Neuronal stem cell (in vitro differentiated cells): ENCODE measurements around the gene HPX.
"Not testable (repeated sequence)": the region's sequence is repeated elsewhere in the genome, so short reads cannot be mapped to it uniquely, and the experiment has no call there.

Source experiments
- DNase-seq: peaks from one replicate; pipeline ENCODE4 v3.0.0-alpha.2; 2013; ENCODE audit warnings: low spot score
- H2AFZ ChIP-seq: one replicate; pipeline ENCODE4 v1.6.1; 2013; ENCODE audit warnings: mild to moderate bottlenecking, low read length, inconsistent platforms
- H2AK5ac ChIP-seq: 2 replicates; pipeline ENCODE4 v1.6.1; 2013; ENCODE audit warnings: low read depth, mild to moderate bottlenecking, inconsistent platforms, low read length, moderate library complexity, mixed read lengths
- H2BK120ac ChIP-seq: 2 replicates; pipeline ENCODE4 v1.6.1; 2013; ENCODE audit warnings: low read depth, mild to moderate bottlenecking, inconsistent platforms, low read length, moderate library complexity, mixed read lengths
- H2BK12ac ChIP-seq: one replicate; pipeline ENCODE4 v1.6.1; 2013; ENCODE audit warnings: low read length, inconsistent platforms
- H2BK15ac ChIP-seq: 2 replicates; pipeline ENCODE4 v1.6.1; 2013; ENCODE audit warnings: mild to moderate bottlenecking, low read length, inconsistent platforms, mixed read lengths
- H2BK5ac ChIP-seq: one replicate; pipeline ENCODE4 v1.6.1; 2013; ENCODE audit warnings: inconsistent platforms, mild to moderate bottlenecking, low read length, moderate library complexity
- H3K14ac ChIP-seq: one replicate; pipeline ENCODE4 v1.6.1; 2013; ENCODE audit warnings: low read length, inconsistent platforms
- H3K18ac ChIP-seq: 2 replicates; pipeline ENCODE4 v1.6.1; 2013; ENCODE audit warnings: low read length, inconsistent platforms
- H3K23ac ChIP-seq: 2 replicates; pipeline ENCODE4 v1.6.1; 2013; ENCODE audit warnings: low read depth, mild to moderate bottlenecking, mixed read lengths, low read length, inconsistent platforms; ENCODE audit not compliant: poor library complexity
- H3K27ac ChIP-seq: replicated peaks from 3 replicates; pipeline ENCODE4 v1.5.1; 2013; ENCODE audit warnings: low read length, inconsistent platforms
- H3K27me3 ChIP-seq, 3 experiments: 2 replicates each; pipeline ENCODE4 v1.6.1; 2013; ENCODE audit warnings: low read length in 3 of 3, mild to moderate bottlenecking in 2 of 3, inconsistent platforms in 1 of 3, low read depth in 1 of 3, mixed read lengths in 1 of 3, moderate library complexity in 1 of 3; ENCODE audit not compliant: control insufficient read depth in 3 of 3, insufficient read depth in 3 of 3
- H3K36me3 ChIP-seq, 2 donors: replicated peaks in 1 of 2; 2 replicates each; pipeline ENCODE4 v1.6.1; 2013; ENCODE audit warnings: low read length in 2 of 2; ENCODE audit not compliant: control insufficient read depth in 2 of 2, insufficient read depth in 2 of 2
- H3K4ac ChIP-seq: 2 replicates; pipeline ENCODE4 v1.6.1; 2013; ENCODE audit warnings: inconsistent platforms, mild to moderate bottlenecking, low read length, moderate library complexity
- H3K4me1 ChIP-seq, 2 donors: 1 replicate in 1 of 2; 2 replicates in 1 of 2; pipeline ENCODE4 v1.6.1; 2013; ENCODE audit warnings: low read length in 2 of 2, low read depth in 1 of 2; ENCODE audit not compliant: control insufficient read depth in 2 of 2, insufficient read depth in 1 of 2
- H3K4me2 ChIP-seq: one replicate; pipeline ENCODE4 v1.6.1; 2013; ENCODE audit warnings: mild to moderate bottlenecking, low read length, inconsistent platforms; ENCODE audit not compliant: insufficient read depth, poor library complexity, severe bottlenecking
- H3K4me3 ChIP-seq, 2 donors: 2 replicates each; pipeline ENCODE4 v1.5.1; 2013; ENCODE audit warnings: low read length in 2 of 2, mild to moderate bottlenecking in 2 of 2, inconsistent platforms in 1 of 2, moderate library complexity in 1 of 2
- H3K79me1 ChIP-seq: one replicate; pipeline ENCODE4 v1.6.1; 2013; ENCODE audit warnings: low read depth, mild to moderate bottlenecking, inconsistent platforms, low read length, moderate library complexity
- H3K9ac ChIP-seq: one replicate; pipeline ENCODE4 v1.6.1; 2013; ENCODE audit warnings: mild to moderate bottlenecking, low read depth, low read length, inconsistent platforms; ENCODE audit not compliant: poor library complexity
- H3K9me3 ChIP-seq, 2 donors: replicated peaks in 1 of 2; 2 replicates each; pipeline versions ENCODE3 to v1.6.1; 2013; ENCODE audit warnings: low read length in 2 of 2, mild to moderate bottlenecking in 2 of 2, inconsistent platforms in 1 of 2, low read depth in 1 of 2, mixed read lengths in 1 of 2, moderate library complexity in 1 of 2; ENCODE audit not compliant: control insufficient read depth in 2 of 2, insufficient read depth in 1 of 2
- H4K8ac ChIP-seq: one replicate; pipeline ENCODE4 v1.6.1; 2013; ENCODE audit warnings: low read depth, mild to moderate bottlenecking, inconsistent platforms, low read length, moderate library complexity
- H4K91ac ChIP-seq: one replicate; pipeline ENCODE4 v1.6.1; 2013; ENCODE audit warnings: low read length, low read depth, mild to moderate bottlenecking, inconsistent platforms; ENCODE audit not compliant: poor library complexity
- WGBS, 2 donors: extraction: QIAGEN DNeasy Blood & Tissue Kit; methylation state at CpG; one replicate each; pipeline ENCODE4 v1.1.7; 2013; ENCODE audit warnings: missing lambda C conversion rate in 2 of 2, mixed read lengths in 1 of 2; ENCODE audit not compliant: insufficient read length in 2 of 2, insufficient replicate concordance in 1 of 2; ENCODE audit errors: extremely low coverage in 2 of 2; 5-methylcytosine and 5-hydroxymethylcytosine counted together

Gene HPX

DNA sequence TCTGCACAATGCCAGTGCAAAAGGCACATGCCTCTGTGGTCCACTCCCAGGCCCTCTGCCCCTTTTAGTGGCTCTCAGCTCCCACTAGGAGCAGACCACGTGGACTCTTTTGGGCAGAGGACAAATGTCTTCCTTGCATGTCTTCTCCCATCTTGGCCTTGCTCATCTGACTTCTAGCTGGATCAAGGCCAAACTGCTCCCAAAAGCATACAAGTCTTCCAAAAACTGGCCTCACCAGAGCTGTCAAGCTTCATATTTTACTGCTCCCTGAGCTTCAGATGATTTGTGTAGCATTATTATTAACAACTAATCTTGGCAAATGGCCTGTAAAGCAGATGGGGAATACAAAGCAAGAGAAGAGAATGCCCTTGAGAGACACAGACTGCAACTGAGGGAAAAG lies 43.6 kb downstream of the HPX start:
- H3K27ac ChIP-seq = no peak overlapping the region
- H3K18ac ChIP-seq = no peak overlapping the region
- no peak overlapping the region for H3K9ac ChIP-seq
- no peak overlapping the region for H2BK15ac ChIP-seq
- H3K79me1 ChIP-seq = peaks cover 3% of the 10 kb centered on the region
- no peak overlapping the region for H2BK5ac ChIP-seq
- no peak overlapping the region for H4K8ac ChIP-seq
- H3K4me2 ChIP-seq = no peak overlapping the region
- H2BK120ac ChIP-seq = no peak overlapping the region
- H3K23ac ChIP-seq = no peak overlapping the region
- no peak overlapping the region for H3K4ac ChIP-seq
- H4K91ac ChIP-seq = no peak overlapping the region
- H3K14ac ChIP-seq = no peak overlapping the region
- no peak overlapping the region for H2AK5ac ChIP-seq
- H3K4me1 ChIP-seq = peaks cover 0 to 17% of the 10 kb centered on the region in 2 donors
- no peak for DNase-seq
- H3K9me3 ChIP-seq = no peaks in the 10 kb centered on the region
- no peak overlapping the region for H2AFZ ChIP-seq
- H3K27me3 ChIP-seq = no peaks in the 10 kb centered on the region
- WGBS, 2 donors = no CpG with 5 or more reads among the region's 1 CpG
- H3K4me3 ChIP-seq = no peak overlapping the region
- H3K36me3 ChIP-seq = peaks cover 27 to 45% of the 10 kb centered on the region in 2 donors
- H2BK12ac ChIP-seq = no peak overlapping the region

DNA sequence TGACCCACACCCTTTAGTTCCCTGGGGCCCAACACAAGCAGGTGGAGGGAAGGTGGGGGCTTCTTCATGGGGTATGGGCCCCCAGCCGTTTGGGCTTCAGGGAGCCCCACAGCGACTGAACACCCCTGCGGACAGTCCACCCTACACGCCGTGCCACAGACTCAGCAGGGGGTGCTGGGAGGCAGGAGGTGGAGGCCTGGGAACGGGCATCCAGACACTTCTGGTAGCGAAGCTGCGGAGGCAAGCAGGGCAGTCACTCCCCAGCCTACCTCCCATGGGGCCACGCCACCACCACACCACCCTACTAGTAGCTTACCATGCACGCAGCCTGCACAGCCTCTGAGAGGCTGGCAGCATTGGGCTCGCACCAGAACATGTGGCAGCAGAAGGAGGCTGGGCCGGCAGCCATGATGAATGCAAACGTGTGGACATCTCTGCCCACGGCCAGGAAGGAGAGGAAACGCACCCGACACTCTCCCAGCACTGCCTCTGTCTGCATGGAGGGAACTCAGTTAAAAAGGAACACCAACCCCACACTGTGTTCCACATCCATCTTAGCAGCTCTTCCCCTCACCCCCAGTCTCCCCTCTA lies 45.2 kb downstream of the HPX start:
- no peak for DNase-seq
- Histone ChIP-seq H3K27ac (no peak overlapping the region), H3K79me1 (peaks cover 4% of the 10 kb centered on the region), H2AK5ac (no peak overlapping the region), H3K27me3 (no peaks in the 10 kb centered on the region), H3K14ac (no peak overlapping the region), H3K4me1 (peaks cover 6 to 21% of the 10 kb centered on the region in 2 donors), H2AFZ (no peak overlapping the region), H4K91ac (peak overlapping the region; percentile 34), H3K4ac (no peak overlapping the region), H3K4me2 (no peak overlapping the region), H3K9ac (peak overlapping the region; percentile 53), H3K4me3 (no peak overlapping the region), H3K9me3 (no peaks in the 10 kb centered on the region), H3K23ac (no peak overlapping the region), H3K18ac (no peak overlapping the region), H2BK5ac (no peak overlapping the region), H2BK120ac (no peak overlapping the region), H2BK12ac (no peak overlapping the region), H3K36me3 (peaks cover 16 to 29% of the 10 kb centered on the region in 2 donors), H4K8ac (no peak overlapping the region), H2BK15ac (no peak overlapping the region)
- no CpG with 5 or more reads among the region's 16 CpGs for WGBS, 2 donors

DNA sequence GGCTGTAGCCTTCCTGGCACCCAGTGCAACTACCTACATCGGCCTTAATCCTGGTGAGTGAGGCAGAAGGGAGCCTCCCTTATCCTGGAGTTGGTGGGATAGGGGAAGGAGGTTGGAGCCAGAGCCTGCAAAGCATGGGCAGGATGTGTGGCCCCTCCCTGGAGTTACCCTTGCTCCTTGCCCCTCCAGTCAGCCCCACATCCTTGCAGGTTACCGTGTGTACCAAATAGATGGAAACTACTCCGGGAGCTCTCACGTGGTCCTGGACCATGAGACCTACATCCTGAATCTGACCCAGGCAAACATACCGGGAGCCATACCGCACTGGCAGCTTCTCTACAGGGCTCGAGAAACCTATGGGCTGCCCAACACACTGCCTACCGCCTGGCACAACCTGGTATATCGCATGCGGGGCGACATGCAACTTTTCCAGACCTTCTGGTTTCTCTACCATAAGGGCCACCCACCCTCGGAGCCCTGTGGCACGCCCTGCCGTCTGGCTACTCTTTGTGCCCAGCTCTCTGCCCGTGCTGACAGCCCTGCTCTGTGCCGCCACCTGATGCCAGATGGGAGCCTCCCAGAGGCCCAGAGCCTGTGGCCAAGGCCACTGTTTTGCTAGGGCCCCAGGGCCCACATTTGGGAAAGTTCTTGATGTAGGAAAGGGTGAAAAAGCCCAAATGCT lies 46.7 kb downstream of the HPX start:
- no peak overlapping the region for H2BK5ac ChIP-seq
- H3K18ac ChIP-seq = no peak overlapping the region
- peaks cover 11 to 23% of the 10 kb centered on the region in 2 donors for H3K36me3 ChIP-seq
- H3K23ac ChIP-seq = no peak overlapping the region
- no peak overlapping the region for H4K91ac ChIP-seq
- no peak overlapping the region for H3K4me2 ChIP-seq
- no peak overlapping the region for H3K4me3 ChIP-seq
- no peak overlapping the region for H3K14ac ChIP-seq
- H2BK12ac ChIP-seq = no peak overlapping the region
- H3K27ac ChIP-seq = no peak overlapping the region
- no peak overlapping the region for H2BK120ac ChIP-seq
- no peak overlapping the region for H2BK15ac ChIP-seq
- H3K4ac ChIP-seq = no peak overlapping the region
- no peaks in the 10 kb centered on the region for H3K27me3 ChIP-seq
- WGBS, 2 donors = no CpG with 5 or more reads among the region's 16 CpGs
- no peak overlapping the region for H2AFZ ChIP-seq
- H3K79me1 ChIP-seq = peaks cover 4% of the 10 kb centered on the region
- H3K9me3 ChIP-seq = no peaks in the 10 kb centered on the region
- H4K8ac ChIP-seq = no peak overlapping the region
- H3K4me1 ChIP-seq = peaks cover 9 to 27% of the 10 kb centered on the region in 2 donors
- H2AK5ac ChIP-seq = no peak overlapping the region
- DNase-seq = no peak
- H3K9ac ChIP-seq = no peak overlapping the region

DNA sequence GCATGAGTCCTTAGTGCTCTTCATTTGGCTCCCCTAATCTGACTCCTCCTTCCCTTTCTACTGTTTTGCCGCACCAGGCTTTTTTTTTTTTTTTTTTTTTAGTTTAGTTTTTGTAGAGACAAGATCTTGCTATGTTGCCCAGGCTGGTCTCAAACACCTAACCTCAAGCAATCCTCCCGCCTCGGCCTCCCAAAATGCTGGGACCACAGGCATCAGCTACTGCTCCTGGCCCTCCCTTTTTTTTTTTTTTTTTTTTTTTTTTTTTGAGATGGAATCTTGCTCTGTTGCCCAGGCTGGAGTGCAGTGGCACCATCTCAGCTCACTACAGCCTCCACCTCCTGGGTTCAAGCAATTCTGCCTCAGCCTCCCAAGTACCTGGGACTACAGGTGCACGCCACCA lies 48.5 kb downstream of the HPX start:
- not testable (repeated sequence) for DNase-seq, H3K9ac ChIP-seq, H3K14ac ChIP-seq, H2BK15ac ChIP-seq, H4K91ac ChIP-seq, H3K27ac ChIP-seq, H3K4me2 ChIP-seq, H2BK120ac ChIP-seq, H3K9me3 ChIP-seq, H3K23ac ChIP-seq, H3K79me1 ChIP-seq, H2BK5ac ChIP-seq, H2BK12ac ChIP-seq, H3K4me3 ChIP-seq, H4K8ac ChIP-seq, H3K18ac ChIP-seq, H3K27me3 ChIP-seq, H2AFZ ChIP-seq, H2AK5ac ChIP-seq, H3K4ac ChIP-seq
- WGBS, 2 donors = no CpG with 5 or more reads among the region's 4 CpGs
- Histone ChIP-seq H3K36me3 (peaks cover 5 to 20% of the 10 kb centered on the region in 2 donors), H3K4me1 (peaks cover 10 to 11% of the 10 kb centered on the region in 2 donors)
